Effector memory CD4-positive, alpha-beta T cell (primary cell): ENCODE measurements around the gene CCDC194.

Experiments
- DNase-seq, 3 donors: peaks; one replicate each; pipeline ENCODE4 v3.0.0-alpha.2; 2020
- H3K27ac ChIP-seq: 2 replicates; pipeline ENCODE4 v1.7.0; 2013; ENCODE audit warnings: mild to moderate bottlenecking, low read length, moderate library complexity; ENCODE audit not compliant: insufficient read depth, poor library complexity, severe bottlenecking
- H3K27me3 ChIP-seq: replicated peaks from 2 replicates; pipeline ENCODE4 v1.7.0; 2013; ENCODE audit warnings: mild to moderate bottlenecking, low read length; ENCODE audit not compliant: insufficient read depth, control insufficient read depth, poor library complexity, severe bottlenecking
- H3K36me3 ChIP-seq: 2 replicates; pipeline ENCODE4 v1.7.0; 2013; ENCODE audit warnings: mild to moderate bottlenecking, low read length, moderate library complexity; ENCODE audit not compliant: control insufficient read depth, insufficient read depth
- H3K4me1 ChIP-seq: 2 replicates; pipeline ENCODE4 v1.7.0; 2013; ENCODE audit warnings: low read length, mild to moderate bottlenecking; ENCODE audit not compliant: control insufficient read depth, insufficient read depth, poor library complexity, severe bottlenecking
- H3K4me3 ChIP-seq: 2 replicates; pipeline ENCODE4 v1.7.0; 2013; ENCODE audit warnings: low read length, low read depth, mild to moderate bottlenecking; ENCODE audit not compliant: insufficient read depth, poor library complexity, severe bottlenecking
- H3K9me3 ChIP-seq: 2 replicates; pipeline ENCODE4 v1.7.0; 2013; ENCODE audit warnings: mild to moderate bottlenecking, low read length, moderate library complexity; ENCODE audit not compliant: control insufficient read depth
- total RNA-seq, 3 donors: gene quantifications; one replicate each; lab custom pipeline; 2026; lab: John Stamatoyannopoulos, UW

The CCDC194 gene, protein sequence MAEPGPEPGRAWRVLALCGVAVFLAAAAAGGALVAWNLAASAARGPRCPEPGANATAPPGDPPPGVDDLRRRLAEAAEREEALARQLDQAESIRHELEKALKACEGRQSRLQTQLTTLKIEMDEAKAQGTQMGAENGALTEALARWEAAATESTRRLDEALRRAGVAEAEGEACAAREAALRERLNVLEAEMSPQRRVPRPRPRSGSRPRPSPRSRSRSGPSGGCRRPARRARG
- total RNA-seq = 0.35 to 0.77 (median 0.70) reads per million in 3 donors

DNA sequence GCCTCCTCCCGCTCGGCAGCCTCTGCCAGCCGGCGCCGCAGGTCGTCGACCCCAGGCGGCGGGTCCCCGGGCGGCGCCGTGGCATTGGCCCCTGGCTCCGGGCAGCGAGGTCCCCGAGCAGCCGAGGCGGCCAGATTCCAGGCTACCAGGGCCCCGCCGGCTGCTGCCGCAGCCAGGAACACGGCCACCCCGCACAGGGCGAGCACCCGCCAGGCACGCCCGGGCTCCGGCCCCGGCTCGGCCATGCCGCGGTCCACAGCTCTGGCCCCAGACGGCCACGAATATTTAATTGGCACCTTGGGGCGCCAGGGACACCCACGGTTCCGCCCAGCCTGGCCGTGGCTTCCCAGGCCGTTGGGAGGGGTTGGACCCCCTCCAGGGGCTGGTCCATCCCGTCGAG lies at the start of gene CCDC194:
TSS of gene CCDC194 (minus strand) at position 283 of the 400 bp plus-strand sequence. CDS start at position 245, 38 bp downstream.
- Histone ChIP-seq H3K27ac (no peak within 1 kb of the TSS), H3K4me3 (no peak within 1 kb of the TSS), H3K4me1 (peaks cover 21% of the 10 kb centered on the region), H3K9me3 (no peaks in the 10 kb centered on the region), H3K27me3 (no peaks in the 10 kb centered on the region), H3K36me3 (no peaks in the 10 kb centered on the region)
- no peak for DNase-seq

DNA sequence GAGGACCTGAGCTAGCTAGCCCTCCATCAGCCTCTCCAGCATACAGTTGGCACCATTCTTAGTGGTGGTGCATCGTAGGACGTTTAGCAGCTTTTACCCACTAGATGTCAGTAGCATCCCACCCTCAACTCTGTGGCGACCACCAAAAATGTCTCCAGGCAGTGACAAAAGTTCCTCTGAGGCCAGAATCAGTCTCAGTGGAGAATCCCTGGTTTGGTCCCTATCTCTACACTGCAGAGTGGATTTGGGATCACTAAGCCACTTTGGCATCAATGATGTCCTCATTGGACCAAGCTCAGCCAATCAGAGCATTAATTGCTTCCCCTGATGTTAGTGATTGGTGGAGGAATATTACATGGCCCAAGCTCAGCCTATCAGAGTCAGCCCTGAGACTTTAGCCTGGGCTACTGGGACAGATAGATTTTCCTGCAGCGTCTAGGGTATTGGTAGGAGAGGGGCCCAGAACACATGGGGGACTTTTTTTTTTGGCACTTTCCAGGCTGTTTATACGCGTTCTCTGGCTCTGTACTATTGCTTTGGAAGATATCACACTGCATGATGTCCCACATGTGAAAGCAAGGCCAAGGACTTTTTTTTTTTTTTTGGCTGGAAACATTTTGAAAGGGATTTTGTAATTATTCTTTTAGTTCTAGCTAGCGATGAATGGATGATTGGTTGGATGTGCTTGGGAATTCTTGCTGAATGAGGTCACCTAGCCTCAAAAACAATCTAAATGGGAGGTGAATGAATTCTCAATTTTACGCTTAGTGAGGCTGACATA lies 47.4 kb upstream of the CCDC194 start:
- Histone ChIP-seq H3K9me3 (no peaks in the 10 kb centered on the region), H3K27ac (no peak overlapping the region), H3K4me1 (no peaks in the 10 kb centered on the region), H3K36me3 (no peaks in the 10 kb centered on the region), H3K27me3 (no peaks in the 10 kb centered on the region), H3K4me3 (no peak overlapping the region)
- no peak for DNase-seq

DNA sequence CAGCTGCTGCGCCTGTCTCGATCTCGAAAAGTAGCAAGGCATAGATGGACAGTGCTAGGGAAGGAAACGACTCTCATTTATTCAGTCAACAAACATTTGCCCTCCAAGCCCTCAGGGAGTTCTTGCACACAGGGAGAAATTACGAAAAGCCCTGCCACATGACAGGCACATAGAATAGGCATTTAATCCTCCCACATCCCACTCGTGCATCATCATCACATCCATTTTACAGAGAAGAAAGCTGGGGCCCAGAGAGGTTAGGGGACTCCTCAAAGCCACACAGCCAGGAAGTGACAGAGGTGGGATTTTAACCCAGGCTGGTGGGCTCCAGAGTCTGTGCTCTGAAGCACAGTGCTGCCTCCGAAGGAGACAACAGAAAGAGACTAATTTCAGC lies 42.9 kb upstream of the CCDC194 start:
- H3K27me3 ChIP-seq = no peaks in the 10 kb centered on the region
- no peak overlapping the region for H3K27ac ChIP-seq
- H3K9me3 ChIP-seq = no peaks in the 10 kb centered on the region
- no peaks in the 10 kb centered on the region for H3K36me3 ChIP-seq
- H3K4me3 ChIP-seq = no peak overlapping the region
- H3K4me1 ChIP-seq = no peaks in the 10 kb centered on the region
- no peak for DNase-seq

DNA sequence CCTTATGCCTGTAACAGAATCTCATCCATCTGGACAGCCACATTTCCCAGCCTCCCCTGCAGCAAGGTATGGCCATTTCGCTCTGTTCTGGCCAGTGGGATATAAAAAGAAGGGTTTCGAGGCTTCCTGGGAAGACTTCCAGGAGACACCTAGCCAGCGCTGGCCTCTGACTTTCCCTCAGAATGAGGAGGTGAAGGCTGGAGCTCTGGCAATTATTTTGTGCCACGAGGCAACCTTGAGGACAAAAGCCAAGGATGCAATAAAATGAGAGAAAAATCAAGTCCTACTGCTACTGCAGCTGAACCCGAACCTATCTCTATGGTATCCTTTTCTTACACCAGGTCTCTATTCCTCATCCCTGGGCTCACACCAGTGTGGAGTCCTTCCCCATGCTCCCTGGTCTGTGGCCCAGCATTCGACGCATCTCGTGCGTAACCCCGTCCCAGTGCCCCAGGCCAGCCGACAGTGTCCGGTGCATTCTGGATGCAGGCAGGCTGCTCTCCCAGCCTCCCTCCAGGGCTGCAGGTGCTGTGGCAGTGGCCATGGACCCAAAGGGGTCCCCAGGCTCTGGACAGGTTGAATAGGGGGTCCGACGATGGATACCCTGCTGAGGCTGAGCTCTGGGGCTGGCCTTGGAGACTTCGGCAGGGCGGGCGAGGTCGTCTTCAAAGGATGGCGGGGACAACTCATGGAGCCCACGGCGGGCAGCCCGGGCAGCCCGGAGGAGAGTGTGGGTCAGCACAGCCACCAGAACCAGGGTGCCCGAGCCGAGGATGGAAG lies 42.3 kb upstream of the CCDC194 start:
- H3K27me3 ChIP-seq = no peaks in the 10 kb centered on the region
- no peak overlapping the region for H3K27ac ChIP-seq
- no peaks in the 10 kb centered on the region for H3K36me3 ChIP-seq
- no peaks in the 10 kb centered on the region for H3K4me1 ChIP-seq
- H3K4me3 ChIP-seq = no peak overlapping the region
- no peak for DNase-seq
- no peaks in the 10 kb centered on the region for H3K9me3 ChIP-seq

DNA sequence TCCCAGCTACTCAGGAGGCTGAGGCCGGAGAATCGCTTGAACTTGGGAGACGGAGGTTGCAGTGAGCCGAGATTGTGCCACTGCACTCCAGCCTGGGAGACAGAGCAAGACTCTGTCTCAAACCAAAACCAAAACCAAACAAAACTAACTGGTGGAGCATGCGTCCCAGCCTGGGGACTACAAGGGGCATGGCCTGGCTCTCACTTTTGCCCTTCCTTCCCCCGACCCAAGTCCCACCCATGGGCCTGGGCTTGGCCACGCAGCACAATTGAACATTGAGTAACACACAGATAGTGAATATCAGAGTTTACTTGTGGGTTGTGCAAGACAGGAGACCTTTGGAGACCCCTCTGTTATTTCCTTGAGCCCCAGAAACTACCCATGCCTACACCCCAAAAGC lies 41.2 kb upstream of the CCDC194 start:
- H3K9me3 ChIP-seq = no peaks in the 10 kb centered on the region
- no peak for DNase-seq
- H3K27me3 ChIP-seq = no peaks in the 10 kb centered on the region
- H3K4me3 ChIP-seq = no peak overlapping the region
- no peaks in the 10 kb centered on the region for H3K36me3 ChIP-seq
- no peaks in the 10 kb centered on the region for H3K4me1 ChIP-seq
- H3K27ac ChIP-seq = no peak overlapping the region

DNA sequence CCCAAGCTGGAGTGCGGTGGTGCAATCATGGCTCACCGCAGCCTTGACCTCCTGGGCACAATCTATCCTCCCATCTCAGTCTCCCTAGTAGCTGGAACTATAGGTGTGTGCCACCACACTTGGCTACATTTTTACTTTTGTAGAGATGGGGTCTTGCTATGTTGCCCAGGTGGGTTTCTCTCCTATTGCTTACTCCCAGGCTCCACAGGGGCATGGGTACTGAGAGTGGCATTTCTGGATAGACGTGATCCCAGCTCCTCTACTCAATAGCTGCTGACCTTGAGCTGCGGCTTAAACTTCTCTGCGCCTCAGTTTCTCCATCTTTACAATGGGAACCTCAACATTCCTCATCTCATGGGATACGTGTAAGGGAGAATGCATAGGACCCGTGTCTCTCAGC lies 37.4 kb upstream of the CCDC194 start:
- no peaks in the 10 kb centered on the region for H3K36me3 ChIP-seq
- DNase-seq = no peak
- no peaks in the 10 kb centered on the region for H3K4me1 ChIP-seq
- H3K4me3 ChIP-seq = no peak overlapping the region
- H3K27me3 ChIP-seq = no peaks in the 10 kb centered on the region
- no peak overlapping the region for H3K27ac ChIP-seq
- no peaks in the 10 kb centered on the region for H3K9me3 ChIP-seq

DNA sequence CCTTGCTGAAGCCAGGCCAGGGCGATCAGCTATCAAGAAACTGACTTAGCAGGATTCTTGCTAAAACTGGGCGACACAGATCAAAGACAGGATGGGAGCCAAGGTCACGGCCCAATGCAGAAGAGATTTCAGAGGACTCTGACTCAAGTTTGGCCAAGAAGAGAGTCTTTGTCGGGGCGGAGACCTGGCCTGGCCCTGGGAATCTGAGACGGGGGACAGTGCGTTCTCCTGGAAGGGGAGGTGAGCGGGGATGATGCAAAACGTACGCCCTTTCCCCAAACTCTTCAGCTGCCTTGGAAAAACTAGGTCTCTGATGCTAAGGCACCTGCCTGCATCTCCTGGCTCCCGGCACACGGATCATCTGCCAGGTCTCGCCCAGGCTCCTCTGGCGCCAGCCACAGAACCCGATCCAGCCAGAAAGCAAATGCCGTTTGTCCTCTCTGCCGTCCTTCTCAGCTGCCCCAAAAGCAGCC lies 35.7 kb upstream of the CCDC194 start:
- Histone ChIP-seq H3K27ac (no peak overlapping the region), H3K4me1 (no peaks in the 10 kb centered on the region), H3K36me3 (no peaks in the 10 kb centered on the region), H3K4me3 (no peak overlapping the region), H3K27me3 (no peaks in the 10 kb centered on the region), H3K9me3 (no peaks in the 10 kb centered on the region)
- no peak for DNase-seq

DNA sequence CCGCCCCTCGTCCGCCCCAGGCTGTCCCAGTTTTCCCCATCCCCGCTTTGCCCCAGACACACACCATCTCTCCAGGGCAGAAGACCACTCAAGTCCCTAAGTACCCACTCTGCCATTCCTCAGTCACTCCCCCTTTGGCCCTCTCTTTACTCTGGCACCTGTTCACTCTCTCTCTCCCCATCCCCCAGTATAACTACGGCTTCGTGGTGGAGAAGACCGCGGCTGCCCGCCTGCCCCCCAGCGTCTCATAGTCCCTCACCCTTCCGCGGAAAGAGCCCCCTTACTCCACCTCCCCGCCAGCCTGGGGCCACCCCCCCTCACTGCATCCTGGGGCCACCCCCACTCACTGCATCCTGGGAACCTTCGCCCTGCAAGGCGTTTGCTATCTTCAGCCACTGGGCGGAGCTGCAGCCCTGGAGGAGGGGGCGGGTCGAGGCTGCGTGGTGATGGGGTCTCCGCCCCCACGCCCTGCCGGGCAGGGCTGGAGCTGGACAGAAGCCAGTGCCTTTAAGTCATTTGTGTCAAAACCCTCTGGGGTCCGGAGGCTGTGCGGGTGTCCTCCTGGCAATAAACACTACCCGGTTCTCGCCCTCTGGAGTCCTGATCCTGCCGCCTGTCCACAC lies 30.9 kb upstream of the CCDC194 start:
- Histone ChIP-seq H3K36me3 (peaks cover 5% of the 10 kb centered on the region), H3K27me3 (no peaks in the 10 kb centered on the region), H3K4me3 (no peak overlapping the region), H3K4me1 (peaks cover 6% of the 10 kb centered on the region), H3K27ac (no peak overlapping the region), H3K9me3 (no peaks in the 10 kb centered on the region)
- no peak for DNase-seq

DNA sequence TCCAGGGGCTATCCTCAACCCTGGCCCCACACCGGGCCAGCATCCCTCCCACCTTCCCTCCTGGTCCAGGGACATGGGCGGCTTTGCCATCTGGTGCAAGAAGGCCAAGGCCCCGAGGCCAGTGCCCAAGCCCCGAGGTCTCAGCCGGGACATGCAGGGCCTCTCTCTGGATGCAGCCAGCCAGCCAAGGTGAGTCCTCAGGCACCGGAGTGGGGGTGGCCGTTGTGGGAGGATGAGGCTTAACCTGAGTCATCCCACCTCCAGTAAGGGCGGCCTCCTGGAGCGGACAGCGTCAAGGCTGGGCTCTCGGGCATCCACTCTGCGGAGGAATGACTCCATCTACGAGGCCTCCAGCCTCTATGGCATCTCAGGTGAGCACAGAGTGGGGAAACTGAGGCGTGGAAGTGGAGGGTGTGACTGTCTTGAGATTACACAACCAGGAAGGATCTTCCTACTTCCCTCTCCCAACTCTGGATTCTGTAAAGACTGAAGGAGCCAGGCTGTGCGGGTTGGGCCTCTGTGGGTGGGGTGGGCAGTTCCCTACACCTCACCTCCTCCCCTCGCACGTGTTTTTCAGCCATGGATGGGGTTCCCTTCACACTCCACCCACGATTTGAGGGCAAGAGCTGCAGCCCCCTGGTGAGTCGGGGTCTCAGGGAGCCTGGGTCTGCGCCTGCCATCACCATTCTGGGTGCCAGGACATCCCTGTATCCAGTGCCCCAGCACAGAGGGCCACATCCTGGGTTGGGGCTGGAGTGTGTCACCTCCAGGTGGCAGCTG lies 29.6 kb upstream of the CCDC194 start:
- Histone ChIP-seq H3K27me3 (no peaks in the 10 kb centered on the region), H3K9me3 (no peaks in the 10 kb centered on the region), H3K4me3 (no peak overlapping the region), H3K4me1 (peaks cover 12% of the 10 kb centered on the region), H3K27ac (no peak overlapping the region), H3K36me3 (peaks cover 5% of the 10 kb centered on the region)
- DNase-seq = no peak
